Fibroblast of pulmonary artery (primary cell): ENCODE measurements around the gene CTBP2.

Source experiments
- DNase-seq: peaks from one replicate; pipeline ENCODE4 v3.0.0-alpha.2; 2010; ENCODE audit warnings: low read depth
- H3K4me3 ChIP-seq: replicated peaks from 2 replicates; pipeline ENCODE4 v1.5.1; 2011; ENCODE audit warnings: low read depth, mild to moderate bottlenecking, control low read depth, low read length, moderate library complexity
- TF ChIP-seq, protein P1 (sequence below): IDR thresholded peaks from 2 replicates; pipeline ENCODE4 v1.5.1; 2011; ENCODE audit warnings: mild to moderate bottlenecking, control low read depth, low read length, inconsistent platforms; ENCODE audit errors: missing control alignments

CTBP2 gene

DNA sequence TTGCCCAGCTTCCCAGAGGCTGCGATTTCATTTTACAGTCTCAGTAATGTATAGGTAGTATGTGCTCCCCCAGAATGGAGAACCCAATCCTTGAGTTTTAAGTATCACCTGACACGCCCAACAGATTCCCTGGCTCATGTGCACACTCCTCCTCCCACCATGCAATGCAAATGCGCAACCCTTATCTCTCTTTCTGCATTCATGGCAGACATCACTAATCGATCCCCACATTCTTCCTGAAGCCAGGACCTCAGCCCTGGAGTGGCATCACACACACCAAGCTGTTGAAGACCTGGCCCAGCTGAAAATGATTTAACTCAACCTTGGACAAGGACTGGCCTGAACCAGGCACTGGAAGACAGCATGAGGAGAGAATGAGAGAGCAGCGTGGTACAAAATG, 150.0 kb downstream of the CTBP2 start:
- TF ChIP-seq, protein P1, sequence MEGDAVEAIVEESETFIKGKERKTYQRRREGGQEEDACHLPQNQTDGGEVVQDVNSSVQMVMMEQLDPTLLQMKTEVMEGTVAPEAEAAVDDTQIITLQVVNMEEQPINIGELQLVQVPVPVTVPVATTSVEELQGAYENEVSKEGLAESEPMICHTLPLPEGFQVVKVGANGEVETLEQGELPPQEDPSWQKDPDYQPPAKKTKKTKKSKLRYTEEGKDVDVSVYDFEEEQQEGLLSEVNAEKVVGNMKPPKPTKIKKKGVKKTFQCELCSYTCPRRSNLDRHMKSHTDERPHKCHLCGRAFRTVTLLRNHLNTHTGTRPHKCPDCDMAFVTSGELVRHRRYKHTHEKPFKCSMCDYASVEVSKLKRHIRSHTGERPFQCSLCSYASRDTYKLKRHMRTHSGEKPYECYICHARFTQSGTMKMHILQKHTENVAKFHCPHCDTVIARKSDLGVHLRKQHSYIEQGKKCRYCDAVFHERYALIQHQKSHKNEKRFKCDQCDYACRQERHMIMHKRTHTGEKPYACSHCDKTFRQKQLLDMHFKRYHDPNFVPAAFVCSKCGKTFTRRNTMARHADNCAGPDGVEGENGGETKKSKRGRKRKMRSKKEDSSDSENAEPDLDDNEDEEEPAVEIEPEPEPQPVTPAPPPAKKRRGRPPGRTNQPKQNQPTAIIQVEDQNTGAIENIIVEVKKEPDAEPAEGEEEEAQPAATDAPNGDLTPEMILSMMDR, result no peak
- DNase-seq, result no peak
- no peak overlapping the region for H3K4me3 ChIP-seq

DNA sequence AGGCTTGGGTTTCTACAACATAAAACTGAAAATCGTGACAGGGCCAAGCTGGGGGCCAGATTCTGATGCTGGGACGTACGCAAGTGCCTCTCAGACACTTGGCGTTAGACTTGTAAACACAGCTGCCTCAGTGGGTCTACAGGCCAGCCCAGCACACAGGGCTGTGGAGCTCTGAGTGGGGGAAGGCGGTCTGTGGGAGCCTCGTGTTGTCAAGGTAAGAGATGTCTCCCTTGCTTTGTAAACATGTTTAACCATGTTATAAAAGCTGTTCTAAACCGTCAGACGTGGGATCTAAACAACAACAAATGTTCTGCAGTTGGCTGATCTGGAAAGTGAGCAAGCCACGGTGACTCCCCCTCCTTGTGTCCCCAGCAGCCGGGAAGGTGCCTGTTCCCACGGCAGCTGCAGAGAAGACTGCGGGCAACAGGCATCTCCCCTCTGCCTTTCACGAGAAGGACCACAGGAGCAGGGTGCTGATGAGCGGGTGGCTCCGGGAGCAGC, 150.7 kb downstream of the CTBP2 start:
- TF ChIP-seq, protein P1, result no peak
- DNase-seq, result no peak
- H3K4me3 ChIP-seq, result no peak overlapping the region

DNA sequence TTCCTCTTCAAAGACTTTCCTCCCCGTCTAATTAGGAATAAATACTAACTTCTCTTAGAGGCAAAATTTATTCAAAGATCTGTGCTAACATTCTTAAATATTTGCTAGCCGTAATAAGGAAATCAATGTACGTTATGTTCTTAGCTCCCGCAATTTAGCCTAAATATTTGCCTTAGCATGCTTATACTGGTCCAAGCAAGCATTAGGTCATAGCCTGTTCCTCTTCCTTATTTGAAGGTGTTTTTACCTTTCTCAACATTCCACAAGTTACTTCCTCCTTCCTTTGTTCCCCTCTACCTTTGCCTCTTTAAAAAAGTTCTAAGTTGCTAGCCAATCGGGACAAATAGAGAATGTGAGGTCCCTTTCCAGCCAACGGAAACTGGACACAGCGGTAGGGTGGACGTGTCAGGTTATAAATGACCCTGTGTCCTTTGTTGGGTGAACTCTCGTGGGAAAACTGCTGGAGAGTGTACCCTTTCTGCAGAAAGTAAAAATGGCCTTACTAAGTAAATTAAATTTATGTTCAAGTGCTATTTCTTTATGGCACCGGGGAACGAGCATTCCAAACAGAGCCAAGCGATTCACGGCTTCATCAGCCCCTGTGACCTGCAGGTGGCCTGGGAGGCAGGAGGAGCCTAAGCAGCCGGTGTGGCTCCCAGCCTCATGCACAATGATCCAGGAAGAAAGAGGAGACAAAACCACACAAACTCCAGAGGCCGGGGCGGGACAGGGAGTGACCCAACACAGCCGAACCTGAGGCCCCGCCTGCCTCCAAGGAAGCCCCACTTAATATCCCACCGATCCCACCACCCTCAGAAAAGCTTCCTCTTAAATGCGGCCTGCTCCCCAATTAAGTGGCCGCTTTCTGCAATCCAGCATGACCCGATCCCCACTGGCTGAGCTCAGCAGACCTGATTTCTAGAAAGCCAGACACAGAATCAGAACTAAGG, 151.4 kb downstream of the CTBP2 start:
- no peak for DNase-seq
- H3K4me3 ChIP-seq, result no peak overlapping the region
- TF ChIP-seq, protein P1, result no peak

DNA sequence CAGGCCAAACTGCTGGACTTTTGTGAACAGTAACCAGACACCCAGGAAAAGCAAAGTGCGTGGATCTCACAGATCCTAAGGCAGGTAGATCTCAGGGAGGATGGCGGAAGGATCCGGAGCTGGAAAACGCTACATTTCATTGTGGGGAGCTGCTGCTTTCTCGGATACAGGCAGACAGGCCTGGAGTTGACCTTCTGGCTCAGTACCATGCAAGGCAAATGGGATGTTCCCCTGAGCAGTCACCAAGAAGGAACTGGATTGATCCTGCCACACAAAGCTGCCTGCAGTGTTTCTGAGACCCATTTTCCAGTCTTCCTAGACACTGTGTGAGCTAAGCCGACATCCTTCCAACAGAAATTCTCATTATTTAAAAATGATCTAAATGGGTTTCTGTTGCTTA, 152.9 kb downstream of the CTBP2 start:
- TF ChIP-seq, protein P1, result no peak
- no peak for DNase-seq
- no peak overlapping the region for H3K4me3 ChIP-seq

DNA sequence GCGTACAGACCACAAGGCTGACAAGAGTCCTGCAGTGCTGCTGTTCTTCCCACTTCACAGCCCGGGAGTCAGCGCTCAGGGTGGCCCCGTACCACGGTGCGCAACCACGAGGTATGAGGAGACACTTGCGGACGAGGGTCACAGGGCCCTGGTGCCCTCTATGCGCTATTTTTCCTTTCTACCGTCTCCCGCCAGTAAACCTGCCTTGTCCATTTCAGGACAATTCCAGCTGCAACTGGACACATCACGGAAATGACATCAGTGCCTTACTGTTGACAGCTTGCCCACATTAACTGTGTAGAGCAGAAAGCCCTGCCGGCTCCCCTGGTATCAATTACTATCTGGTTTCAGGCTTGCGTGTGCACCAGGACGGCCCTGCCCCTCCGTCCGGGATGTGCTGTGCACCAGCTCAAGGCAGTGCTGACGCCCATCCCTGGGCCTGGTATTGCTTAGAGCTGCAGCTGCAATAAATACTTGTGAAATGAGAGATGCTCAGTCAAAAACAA, 153.4 kb downstream of the CTBP2 start:
- H3K4me3 ChIP-seq, result no peak overlapping the region
- TF ChIP-seq, protein P1, result no peak
- peak; percentile 29 for DNase-seq

DNA sequence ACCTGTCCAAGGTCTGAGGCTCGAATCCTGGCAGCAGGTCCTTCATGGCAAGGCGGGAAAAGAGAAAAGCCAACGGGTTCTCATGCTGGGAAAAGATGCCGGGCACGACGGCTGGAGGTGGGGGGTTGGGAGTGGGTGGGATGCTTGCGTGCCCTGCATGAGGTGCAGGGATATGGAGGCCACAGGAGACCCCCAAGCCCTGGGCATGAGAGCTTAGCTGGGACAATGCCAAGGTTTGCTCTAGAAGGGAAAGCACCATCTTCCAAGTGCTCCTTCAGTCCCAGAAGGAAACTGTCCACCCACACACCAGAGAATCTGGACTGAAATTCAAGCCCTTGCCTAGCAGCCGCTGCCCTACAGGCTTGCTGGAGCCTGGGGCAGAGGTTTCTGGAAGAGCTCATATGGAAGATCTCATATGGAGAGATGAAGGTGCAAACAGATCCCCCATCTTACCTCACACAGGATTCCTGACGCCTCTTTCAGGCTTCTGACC, 154.1 kb downstream of the CTBP2 start:
- TF ChIP-seq, protein P1, result no peak
- peak; percentile 48 for DNase-seq
- no peak overlapping the region for H3K4me3 ChIP-seq
